ENCODE results near the gene ATP8A2. TPM values are rescaled to one million over a fixed set of nuclear protein-coding genes. Genes with fewer than 3 reads are reported as not detected.
A peak's percentile ranks its signal among the peaks of the same experiment; 100 is the strongest.

Gene ATP8A2
- polyA plus RNA-seq, 3 donors, result not detected

GRCh38 chr13:25843692-25844091 lies 471.9 kb downstream of the ATP8A2 start:
- Histone ChIP-seq H4K20me1 (ENCODE audit: insufficient read depth, low read length) (no peaks in the 10 kb centered on the region), H3K9ac (ENCODE audit: insufficient read depth, low read length, poor library complexity, severe bottlenecking) (no peak overlapping the region), H3K4me3 (replicated peaks in 1 of 3; ENCODE audit: low read depth in 2 of 3, low read length in 3 of 3) (no peak overlapping the region), H3K4me2 (replicated peaks; ENCODE audit: extremely low read depth, low read length, poor library complexity, severe bottlenecking) (no peak overlapping the region), H3K9me3 (replicated peaks in 1 of 2; ENCODE audit: control insufficient read depth in 1 of 2, insufficient read depth in 1 of 2, low read length in 2 of 2) (peaks cover 0 to 3% of the 10 kb centered on the region in 2 donors), H2AFZ (ENCODE audit: insufficient read depth, low read depth, low read length, poor library complexity, severe bottlenecking) (no peak overlapping the region), H3K27ac (ENCODE audit: low read depth in 1 of 2, low read length in 2 of 2) (no peak overlapping the region), H3K79me2 (ENCODE audit: insufficient read depth, low read length) (no peaks in the 10 kb centered on the region), H3K27me3 (ENCODE audit: control insufficient read depth in 2 of 2, insufficient read depth in 2 of 2, low read length in 2 of 2) (peaks cover 0 to 6% of the 10 kb centered on the region in 2 donors), H3K36me3 (replicated peaks in 1 of 2; ENCODE audit: control insufficient read depth in 1 of 2, insufficient read depth in 2 of 2, low read length in 2 of 2) (no peaks in the 10 kb centered on the region), H3K4me1 (ENCODE audit: control insufficient read depth in 1 of 2, insufficient read depth in 2 of 2, low read length in 2 of 2) (peaks cover 42 to 43% of the 10 kb centered on the region in 2 donors)
- Mint-ChIP-seq H3K27me3 (ENCODE audit: low read depth in 3 of 3) (peaks cover 3 to 11% (median 7%) of the 10 kb centered on the region in 3 donors), H3K36me3 (peaks cover 1 to 3% of the 10 kb centered on the region in 2 donors), H3K9me3 (peaks cover 1 to 8% (median 5%) of the 10 kb centered on the region in 7 donors), H3K4me3 (no peak overlapping the region), H3K27ac (peak overlapping the region in 1 of 7 donors; percentile 34), H3K4me1 (peaks cover 43% of the 10 kb centered on the region)
- no peak for TF ChIP-seq CTCF (IDR thresholded peaks at IDR 0.05)
- DNase-seq, result no peak
- WGBS (ENCODE audit: insufficient coverage), result 88% methylated on average over 2 of the region's 4 CpGs
- intact Hi-C loops (cut with micrococcal nuclease), result no loop called here

- H3K79me2 ChIP-seq (ENCODE audit: insufficient read depth, low read length), result no peaks in the 10 kb centered on the region
- no peak overlapping the region for H3K27ac ChIP-seq (ENCODE audit: low read depth in 1 of 2, low read length in 2 of 2)
- H3K36me3 ChIP-seq (replicated peaks in 1 of 2; ENCODE audit: control insufficient read depth in 1 of 2, insufficient read depth in 2 of 2, low read length in 2 of 2), result no peaks in the 10 kb centered on the region
- WGBS (ENCODE audit: insufficient coverage), result 64% methylated on average over 4 of the region's 7 CpGs
- intact Hi-C loops (cut with micrococcal nuclease), result no loop called here
- H3K4me3 ChIP-seq (replicated peaks in 1 of 3; ENCODE audit: low read depth in 2 of 3, low read length in 3 of 3), result peak overlapping the region in 1 of 3 experiments; percentile 7
- H4K20me1 ChIP-seq (ENCODE audit: insufficient read depth, low read length), result no peaks in the 10 kb centered on the region
- Mint-ChIP-seq H3K9me3 (peaks cover 1 to 8% (median 5%) of the 10 kb centered on the region in 7 donors), H3K27me3 (ENCODE audit: low read depth in 3 of 3) (peaks cover 3 to 11% (median 7%) of the 10 kb centered on the region in 3 donors), H3K27ac (peak overlapping the region in 1 of 7 donors; percentile 30), H3K4me1 (peaks cover 54% of the 10 kb centered on the region), H3K4me3 (peak overlapping the region in 1 of 2 donors; percentile 23), H3K36me3 (peaks cover 1 to 3% of the 10 kb centered on the region in 2 donors)
- no peak for TF ChIP-seq CTCF (IDR thresholded peaks at IDR 0.05)
- H3K9me3 ChIP-seq (replicated peaks in 1 of 2; ENCODE audit: control insufficient read depth in 1 of 2, insufficient read depth in 1 of 2, low read length in 2 of 2), result peaks cover 0 to 3% of the 10 kb centered on the region in 2 donors
- H3K27me3 ChIP-seq (ENCODE audit: control insufficient read depth in 2 of 2, insufficient read depth in 2 of 2, low read length in 2 of 2), result peaks cover 0 to 6% of the 10 kb centered on the region in 2 donors
- peak in 1 of 3 donors; percentile 9 for DNase-seq
- peak overlapping the region; percentile 36 for H3K4me2 ChIP-seq (replicated peaks; ENCODE audit: extremely low read depth, low read length, poor library complexity, severe bottlenecking)
- no peak overlapping the region for H3K9ac ChIP-seq (ENCODE audit: insufficient read depth, low read length, poor library complexity, severe bottlenecking)
- H3K4me1 ChIP-seq (ENCODE audit: control insufficient read depth in 1 of 2, insufficient read depth in 2 of 2, low read length in 2 of 2), result peaks cover 49 to 51% of the 10 kb centered on the region in 2 donors
- no peak overlapping the region for H2AFZ ChIP-seq (ENCODE audit: insufficient read depth, low read depth, low read length, poor library complexity, severe bottlenecking)
These were observed 473.0 kb downstream of the ATP8A2 start for GRCh38 chr13:25844559-25845434.

Measured in CD14-positive monocyte (primary cell).